Measurements from ENCODE around the gene PREP. TPM values are rescaled to one million over a fixed set of nuclear protein-coding genes. Genes with fewer than 3 reads are reported as not detected.
A peak's percentile ranks its signal among the peaks of the same experiment; 100 is the strongest.

PREP gene
- total RNA-seq (10 to 100 TPM; 16.0 to 34.6 (median 18.1) TPM), polyA plus RNA-seq (10 to 100 TPM; 11.7 to 37.1 (median 14.2) TPM)
- long read RNA-seq, donor 1, partial matches to known transcripts, result 0 of 4 reads
- long read RNA-seq, donor 1, other reads (novel, unspliced or antisense), result 0 of 4 reads
- long read RNA-seq, donor 2, transcript PREP-201 (15 exons, 2,905 nt), result major isoform, 6 of 6 reads
- long read RNA-seq, donor 2, partial matches to known transcripts, result 0 of 6 reads
- long read RNA-seq, donor 2, other reads (novel, unspliced or antisense), result 0 of 6 reads
- long read RNA-seq, donor 3, partial matches to known transcripts, result 0 of 4 reads
- long read RNA-seq, donor 3, other reads (novel, unspliced or antisense), result 0 of 4 reads
- long read RNA-seq, donor 4, transcript PREP-201 (15 exons, 2,905 nt), result major isoform, 18 of 22 reads
- long read RNA-seq, donor 4, partial matches to known transcripts, result 3 of 22 reads
- long read RNA-seq, donor 4, other reads (novel, unspliced or antisense), result 1 of 22 reads
- long read RNA-seq, donor 5, transcript PREP-201 (15 exons, 2,905 nt), result major isoform, 41 of 42 reads
- long read RNA-seq, donor 5, partial matches to known transcripts, result 0 of 42 reads
- long read RNA-seq, donor 5, other reads (novel, unspliced or antisense), result 1 of 42 reads
- long read RNA-seq, donor 6, partial matches to known transcripts, result 5 of 10 reads
- long read RNA-seq, donor 6, other reads (novel, unspliced or antisense), result 1 of 10 reads
- long read RNA-seq, donor 7, result 0 reads
- long read RNA-seq, donor 8, transcript PREP-201 (15 exons, 2,905 nt), result major isoform, 8 of 8 reads
- long read RNA-seq, donor 8, partial matches to known transcripts, result 0 of 8 reads
- long read RNA-seq, donor 8, other reads (novel, unspliced or antisense), result 0 of 8 reads
- long read RNA-seq, donor 9, transcript PREP-201 (15 exons, 2,905 nt), result major isoform, 6 of 6 reads
- long read RNA-seq, donor 9, partial matches to known transcripts, result 0 of 6 reads
- long read RNA-seq, donor 9, other reads (novel, unspliced or antisense), result 0 of 6 reads
- long read RNA-seq, donor 10, partial matches to known transcripts, result 7 of 9 reads
- long read RNA-seq, donor 10, other reads (novel, unspliced or antisense), result 0 of 9 reads

- DNase-seq, result peak; percentile 81 to 88 (median 87)
- 2 to 9% (median 3%) methylated on average over 14 to 84 of the region's 84 CpGs for WGBS, 4 donors
- Histone ChIP-seq H3K9me3 (replicated peaks in 1 of 3) (no peaks in the 10 kb centered on the region), H3K36me3 (replicated peaks in 1 of 2) (no peaks in the 10 kb centered on the region), H3K27me3 (no peaks in the 10 kb centered on the region), H3K27ac (peak within 1 kb of the TSS; percentile 50 to 95 (median 77)), H3K4me1 (replicated peaks in 1 of 2) (peaks cover 3 to 35% of the 10 kb centered on the region in 2 donors), H3K4me3 (peak within 1 kb of the TSS; percentile 35 to 98 (median 84))
- intact Hi-C loops (cut with DNase I), result no loop called here
- peak; percentile 55 to 80 for TF ChIP-seq POLR2A (IDR thresholded peaks at IDR 0.05)
- peak; percentile 47 to 91 (median 73) for TF ChIP-seq CTCF (IDR thresholded peaks at IDR 0.05)
Measured at GRCh38 chr6:105402939-105403935, at the start of gene PREP. TSS of gene PREP (minus strand) at chr6:105403082. CDS start at chr6:105402891, 191 bp downstream.

GRCh38 chr6:105452376-105452775 lies 49.5 kb upstream of the PREP start:
- no peaks in the 10 kb centered on the region for H3K36me3 ChIP-seq (replicated peaks in 1 of 2)
- TF ChIP-seq CTCF (IDR thresholded peaks at IDR 0.05) (no peak), POLR2A (IDR thresholded peaks at IDR 0.05) (no peak)
- no peak overlapping the region for H3K27ac ChIP-seq
- no peaks in the 10 kb centered on the region for H3K9me3 ChIP-seq (replicated peaks in 1 of 3)
- no peaks in the 10 kb centered on the region for H3K4me1 ChIP-seq (replicated peaks in 1 of 2)
- 80 to 85% (median 85%) methylated on average over 2 of the region's 2 CpGs for WGBS, 4 donors
- H3K4me3 ChIP-seq, result no peak overlapping the region
- no peak for DNase-seq
- intact Hi-C loops (cut with DNase I), result no loop called here
- H3K27me3 ChIP-seq, result no peaks in the 10 kb centered on the region

GRCh38 chr6:105449756-105450390 lies 47.0 kb upstream of the PREP start:
- TF ChIP-seq POLR2A (IDR thresholded peaks at IDR 0.05) (no peak), CTCF (IDR thresholded peaks at IDR 0.05) (no peak)
- Histone ChIP-seq H3K4me1 (replicated peaks in 1 of 2) (no peaks in the 10 kb centered on the region), H3K9me3 (replicated peaks in 1 of 3) (no peaks in the 10 kb centered on the region), H3K27ac (no peak overlapping the region), H3K4me3 (no peak overlapping the region), H3K36me3 (replicated peaks in 1 of 2) (no peaks in the 10 kb centered on the region), H3K27me3 (no peaks in the 10 kb centered on the region)
- 69 to 75% (median 73%) methylated on average over 2 of the region's 2 CpGs for WGBS, 4 donors
- intact Hi-C loops (cut with DNase I), result no loop called here
- DNase-seq, result no peak
